NOMO-1 (cell line): ENCODE data around the gene SSR4.

Experiments used
- DNase-seq, 2 experiments: peaks; one replicate each; lab custom pipeline; 2025; ENCODE audit not compliant: unreplicated experiment in 2 of 2; lab: John Stamatoyannopoulos, UW

SSR4 gene

DNA sequence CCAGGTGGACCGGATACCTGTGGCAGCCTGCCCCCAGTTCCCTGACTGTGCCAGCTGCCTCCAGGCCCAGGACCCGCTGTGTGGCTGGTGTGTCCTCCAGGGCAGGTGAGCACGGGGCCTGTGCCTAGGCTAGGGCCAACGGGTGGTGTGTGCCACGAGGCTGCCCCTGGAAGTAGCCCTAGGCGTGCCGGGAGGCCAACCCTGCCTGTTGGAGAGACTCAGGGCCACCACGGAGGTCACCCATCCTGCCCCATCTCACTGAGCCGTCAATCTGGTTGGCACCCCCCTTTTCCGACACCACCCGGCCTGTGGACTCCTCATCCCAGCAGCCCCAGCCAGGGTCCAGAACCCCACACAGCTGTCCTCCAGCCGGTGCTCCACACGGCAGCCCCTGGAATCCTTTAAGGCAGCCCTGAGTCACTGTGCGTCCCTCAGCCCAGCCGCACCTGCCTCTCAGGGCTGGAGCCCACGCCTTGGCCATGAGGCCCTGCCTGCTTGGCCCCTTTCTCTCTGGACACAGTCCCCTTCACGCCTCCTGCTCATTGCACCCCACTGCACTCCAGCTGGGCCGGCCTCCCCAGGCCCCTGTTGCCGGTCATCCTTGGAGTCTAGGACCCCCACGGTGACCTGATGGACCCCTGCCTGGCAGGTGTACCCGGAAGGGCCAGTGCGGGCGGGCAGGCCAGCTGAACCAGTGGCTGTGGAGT is 25.2 kb upstream of the SSR4 start:
- no peak for DNase-seq

DNA sequence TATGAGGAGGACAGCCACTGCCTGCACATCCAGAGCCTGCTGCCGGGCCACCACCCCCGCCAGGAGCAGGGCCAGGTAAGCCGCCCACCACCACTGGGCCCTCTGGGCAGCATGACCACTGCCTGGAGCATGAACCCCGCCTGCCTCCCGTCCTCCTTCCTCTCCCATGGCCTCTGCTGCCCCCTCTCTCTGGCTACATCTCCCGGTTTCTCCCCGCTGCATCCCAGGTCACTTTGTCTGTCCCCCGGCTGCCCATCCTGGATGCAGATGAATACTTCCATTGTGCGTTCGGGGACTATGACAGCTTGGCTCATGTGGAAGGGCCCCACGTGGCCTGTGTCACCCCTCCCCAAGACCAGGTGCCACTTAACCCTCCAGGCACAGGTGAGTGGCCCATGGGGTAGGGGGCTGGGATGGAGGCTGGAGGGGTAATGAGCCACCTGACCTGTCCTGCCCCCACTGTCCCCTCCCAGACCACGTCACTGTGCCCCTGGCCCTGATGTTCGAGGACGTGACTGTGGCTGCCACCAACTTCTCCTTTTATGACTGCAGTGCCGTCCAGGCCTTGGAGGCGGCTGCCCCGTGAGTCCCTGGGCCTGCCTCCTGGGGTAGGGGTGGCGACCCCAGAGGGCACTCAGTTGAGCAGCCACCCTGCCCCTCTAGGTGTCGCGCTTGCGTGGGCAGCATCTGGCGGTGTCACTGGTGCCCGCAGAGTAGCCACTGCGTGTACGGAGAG is 24.4 kb upstream of the SSR4 start:
- DNase-seq = no peak

GRCh38 chrX:153770601-153771414 is 23.7 kb upstream of the SSR4 start:
- no peak for DNase-seq

DNA sequence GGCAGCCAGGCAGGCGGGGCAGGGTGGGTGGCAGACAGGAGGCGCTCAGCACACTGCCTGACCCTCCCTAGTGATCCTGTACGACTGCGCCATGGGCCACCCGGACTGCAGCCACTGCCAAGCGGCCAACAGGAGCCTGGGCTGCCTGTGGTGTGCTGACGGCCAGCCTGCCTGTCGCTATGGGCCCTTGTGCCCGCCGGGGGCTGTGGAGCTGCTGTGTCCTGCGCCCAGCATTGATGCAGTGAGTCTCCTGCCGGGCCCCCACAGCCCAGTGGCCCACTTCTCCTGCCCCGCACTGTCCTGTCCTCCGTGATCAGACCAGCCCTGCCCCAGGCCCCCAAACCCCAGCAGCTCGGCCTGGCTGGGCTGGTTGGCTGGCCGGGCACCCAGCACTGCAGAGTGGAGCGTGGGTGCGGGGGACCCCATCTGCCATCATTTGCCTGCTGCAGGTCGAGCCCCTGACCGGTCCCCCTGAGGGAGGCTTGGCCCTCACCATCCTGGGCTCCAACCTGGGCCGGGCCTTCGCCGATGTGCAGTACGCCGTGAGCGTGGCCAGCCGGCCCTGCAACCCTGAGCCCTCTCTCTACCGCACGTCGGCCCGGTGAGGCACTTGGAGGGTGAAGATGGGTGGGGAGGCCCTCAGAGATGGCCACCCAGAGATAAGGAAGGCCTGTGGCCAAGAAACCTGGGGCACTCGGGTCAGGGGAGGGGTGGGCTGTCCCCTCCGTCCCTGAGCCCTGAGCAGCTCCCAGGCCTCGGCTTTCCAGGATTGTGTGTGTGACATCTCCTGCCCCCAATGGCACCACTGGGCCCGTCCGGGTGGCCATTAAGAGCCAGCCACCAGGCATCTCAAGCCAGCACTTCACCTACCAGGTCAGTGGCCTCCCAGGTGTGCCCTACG is 22.8 kb upstream of the SSR4 start:
- DNase-seq = no peak

DNA sequence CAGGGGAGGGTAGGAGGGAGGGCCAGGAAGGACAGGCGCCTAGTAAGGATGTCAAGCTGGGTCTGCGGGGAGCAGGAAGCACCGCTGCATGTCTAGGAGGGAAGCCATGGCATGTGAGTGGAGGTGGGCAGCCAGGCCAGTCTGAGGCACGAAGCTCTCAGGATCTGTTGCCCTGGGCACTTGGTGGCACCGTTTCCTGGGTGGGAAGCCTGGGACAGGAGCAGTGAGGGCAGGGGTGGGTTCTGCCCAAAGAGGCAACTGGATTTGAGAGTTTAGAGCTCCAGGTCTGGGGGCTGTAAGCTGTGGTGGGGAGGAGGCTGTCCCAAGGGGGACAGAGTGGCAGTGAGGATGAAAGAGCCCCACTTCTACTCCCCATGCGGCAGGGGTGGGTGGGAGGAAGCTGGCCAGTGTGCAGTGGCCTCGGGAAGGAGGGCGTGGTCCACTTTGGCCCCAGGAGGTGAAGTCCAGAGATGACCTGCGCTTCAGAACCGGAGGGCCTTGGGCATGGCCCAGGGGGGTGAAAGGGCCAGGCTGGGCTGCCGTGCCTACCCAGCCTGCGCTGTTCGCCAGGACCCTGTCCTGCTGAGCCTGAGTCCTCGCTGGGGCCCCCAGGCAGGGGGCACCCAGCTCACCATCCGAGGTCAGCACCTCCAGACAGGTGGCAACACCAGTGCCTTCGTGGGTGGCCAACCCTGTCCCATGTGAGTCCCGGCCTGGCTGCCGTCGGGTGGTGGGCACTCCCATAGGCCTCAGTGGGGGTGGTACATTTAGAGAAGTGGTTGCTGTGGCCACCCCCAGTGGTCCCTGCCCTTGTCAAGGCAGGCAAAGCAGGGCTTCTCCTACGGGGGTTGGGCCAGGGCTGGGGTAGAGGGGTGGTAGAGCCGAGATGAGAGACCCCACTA is 21.9 kb upstream of the SSR4 start:
- no peak for DNase-seq

DNA sequence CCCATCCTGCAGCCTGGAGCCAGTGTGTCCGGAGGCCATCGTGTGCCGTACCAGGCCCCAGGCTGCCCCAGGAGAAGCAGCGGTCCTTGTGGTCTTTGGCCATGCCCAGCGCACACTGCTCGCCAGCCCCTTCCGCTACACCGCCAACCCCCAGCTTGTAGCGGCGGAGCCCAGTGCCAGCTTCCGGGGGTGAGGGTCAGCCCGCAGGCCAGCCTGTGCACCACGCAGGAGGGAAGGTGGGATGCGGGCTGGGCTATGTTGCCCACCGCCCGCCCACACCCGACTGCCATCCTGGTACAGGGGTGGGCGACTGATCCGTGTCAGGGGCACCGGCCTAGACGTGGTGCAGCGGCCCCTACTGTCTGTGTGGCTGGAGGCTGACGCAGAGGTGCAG is 21.3 kb upstream of the SSR4 start:
- DNase-seq = no peak

- DNase-seq = no peak
Observed at GRCh38 chrX:153773741-153774575, 20.5 kb upstream of the SSR4 start.

- no peak for DNase-seq
Observed at GRCh38 chrX:153774576-153775292, 19.7 kb upstream of the SSR4 start.

GRCh38 chrX:153775293-153776119 is 19.0 kb upstream of the SSR4 start:
- no peak for DNase-seq

- DNase-seq = no peak
Observed at GRCh38 chrX:153776120-153776599, 18.3 kb upstream of the SSR4 start.

- DNase-seq = no peak
Observed at GRCh38 chrX:153776611-153777045, 17.8 kb upstream of the SSR4 start.

DNA sequence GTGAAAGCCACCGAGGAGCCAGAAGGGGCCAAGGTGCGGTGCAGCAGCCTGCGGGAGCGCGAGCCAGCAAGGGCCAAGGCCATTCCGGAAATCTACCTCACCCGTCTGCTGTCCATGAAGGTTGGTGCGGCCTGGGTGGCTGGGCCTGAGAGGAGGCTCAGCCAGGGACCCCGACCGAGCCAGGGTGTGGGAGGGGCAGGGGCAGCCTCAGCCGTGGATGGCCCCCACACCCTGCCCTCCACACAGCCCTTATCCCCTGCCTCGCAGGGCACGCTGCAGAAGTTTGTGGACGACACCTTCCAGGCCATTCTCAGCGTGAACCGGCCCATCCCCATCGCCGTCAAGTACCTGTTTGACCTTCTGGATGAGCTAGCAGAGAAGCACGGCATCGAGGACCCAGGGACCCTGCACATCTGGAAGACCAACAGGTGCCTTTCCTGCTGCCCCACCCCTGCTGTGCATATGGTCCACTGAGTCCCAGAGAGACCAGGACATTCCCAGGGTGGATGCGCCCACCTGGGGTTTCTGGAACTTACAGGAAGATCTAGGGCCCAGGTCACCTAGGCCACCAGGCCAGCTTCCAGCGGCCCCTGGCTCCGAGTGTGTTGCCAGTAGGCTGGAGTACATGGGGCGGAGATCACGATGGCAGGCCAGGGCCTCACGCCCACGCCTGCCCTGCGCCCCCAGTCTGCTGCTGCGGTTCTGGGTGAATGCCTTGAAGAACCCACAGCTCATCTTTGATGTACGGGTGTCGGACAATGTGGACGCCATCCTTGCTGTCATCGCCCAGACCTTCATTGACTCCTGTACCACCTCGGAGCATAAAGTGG is 17.0 kb upstream of the SSR4 start:
- DNase-seq = no peak

- no peak for DNase-seq
Observed at GRCh38 chrX:153778181-153778580, 16.3 kb upstream of the SSR4 start.

DNA sequence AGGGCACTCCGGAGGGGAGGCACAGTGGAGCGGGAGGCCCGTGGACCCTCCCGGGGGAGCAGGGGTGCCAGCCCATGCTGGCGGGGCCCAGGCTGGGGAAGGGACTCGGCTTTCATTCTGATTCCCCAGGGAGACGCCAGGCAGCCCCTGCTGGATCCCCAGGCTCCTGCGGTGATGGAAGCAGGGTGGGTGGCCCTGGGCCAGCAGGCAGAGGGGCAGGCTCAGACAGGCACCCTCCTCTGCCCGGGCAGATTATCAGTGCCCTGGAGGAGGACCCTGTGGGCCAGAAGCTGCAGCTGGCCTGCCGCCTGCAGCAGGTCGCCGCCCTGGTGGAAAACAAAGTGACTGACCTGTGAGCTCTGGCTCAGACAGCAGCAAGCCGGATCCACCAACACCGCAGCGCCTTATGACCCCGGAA is 15.8 kb upstream of the SSR4 start:
- DNase-seq = no peak

DNA sequence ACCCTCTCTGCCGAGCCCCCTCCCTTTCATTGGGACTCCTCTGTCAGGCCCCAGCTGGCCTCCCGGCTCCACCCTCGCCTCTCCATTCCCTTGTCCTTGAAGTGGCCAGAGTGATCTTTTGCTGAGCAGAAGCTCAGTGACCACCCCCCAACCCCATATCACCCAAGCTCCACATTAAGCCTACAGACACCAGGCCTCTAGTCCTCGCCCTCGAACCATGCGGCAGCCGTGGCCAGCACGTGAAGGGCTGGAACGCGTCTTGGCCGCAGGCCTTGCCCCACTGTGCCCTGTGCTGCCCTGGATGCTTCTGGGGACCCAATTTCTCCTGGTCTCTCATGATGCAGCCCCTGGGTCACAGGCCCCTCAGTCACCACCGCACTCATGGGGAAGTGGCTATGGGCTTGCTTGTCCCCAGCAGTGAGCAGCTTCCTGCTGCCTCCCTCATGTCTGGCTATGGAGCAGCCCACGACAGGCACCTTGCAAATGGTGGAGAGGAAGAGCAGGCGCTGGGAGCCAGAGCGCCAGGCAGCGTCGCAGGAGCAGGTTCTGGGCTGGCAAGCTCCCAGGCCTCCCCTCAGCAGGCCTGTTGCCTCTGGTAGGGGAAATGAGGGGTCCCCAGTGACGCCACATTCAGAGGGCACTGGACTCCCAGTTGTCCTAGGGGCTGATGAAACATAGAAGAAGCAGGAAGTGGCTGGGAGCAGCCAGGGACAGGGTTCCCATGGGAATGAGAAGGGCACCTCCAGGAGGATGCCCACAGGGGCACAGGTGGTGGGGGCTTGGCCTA is 14.4 kb upstream of the SSR4 start:
- no peak for DNase-seq
